Stimulated activated CD8-positive, alpha-beta memory T cell treated with anti-CD3 and anti-CD28 coated beads, Interleukin-15, amount 100 ng/mL, for 4 hours (primary cell): ENCODE measurements around the gene SLC16A1.
"Not testable (repeated sequence)": the region's sequence is repeated elsewhere in the genome, so short reads cannot be mapped to it uniquely, and the experiment has no call there.

Experiments
- DNase-seq, 2 donors: peaks; one replicate each; pipeline ENCODE4 v3.0.0-alpha.2; 2020; ENCODE audit warnings: low read depth in 2 of 2

Gene SLC16A1

DNA sequence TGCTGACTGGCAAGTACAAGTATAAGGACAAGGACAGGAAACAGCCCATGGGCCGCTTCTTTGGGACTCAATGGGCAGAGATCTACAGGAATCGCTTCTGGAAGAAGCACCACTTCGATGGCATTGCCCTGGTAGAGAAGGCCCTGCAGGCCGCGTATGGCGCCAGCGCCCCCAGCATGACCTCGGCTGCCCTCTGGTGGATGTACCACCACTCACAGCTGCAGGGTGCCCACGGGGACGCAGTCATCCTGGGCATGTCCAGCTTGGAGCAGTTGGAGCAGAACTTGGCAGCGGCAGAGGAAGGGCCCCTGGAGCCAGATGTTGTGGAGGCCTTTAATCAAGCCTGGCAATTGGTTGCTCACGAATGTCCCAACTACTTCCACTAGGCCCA is 32.0 kb downstream of the SLC16A1 start:
- no peak for DNase-seq

DNA sequence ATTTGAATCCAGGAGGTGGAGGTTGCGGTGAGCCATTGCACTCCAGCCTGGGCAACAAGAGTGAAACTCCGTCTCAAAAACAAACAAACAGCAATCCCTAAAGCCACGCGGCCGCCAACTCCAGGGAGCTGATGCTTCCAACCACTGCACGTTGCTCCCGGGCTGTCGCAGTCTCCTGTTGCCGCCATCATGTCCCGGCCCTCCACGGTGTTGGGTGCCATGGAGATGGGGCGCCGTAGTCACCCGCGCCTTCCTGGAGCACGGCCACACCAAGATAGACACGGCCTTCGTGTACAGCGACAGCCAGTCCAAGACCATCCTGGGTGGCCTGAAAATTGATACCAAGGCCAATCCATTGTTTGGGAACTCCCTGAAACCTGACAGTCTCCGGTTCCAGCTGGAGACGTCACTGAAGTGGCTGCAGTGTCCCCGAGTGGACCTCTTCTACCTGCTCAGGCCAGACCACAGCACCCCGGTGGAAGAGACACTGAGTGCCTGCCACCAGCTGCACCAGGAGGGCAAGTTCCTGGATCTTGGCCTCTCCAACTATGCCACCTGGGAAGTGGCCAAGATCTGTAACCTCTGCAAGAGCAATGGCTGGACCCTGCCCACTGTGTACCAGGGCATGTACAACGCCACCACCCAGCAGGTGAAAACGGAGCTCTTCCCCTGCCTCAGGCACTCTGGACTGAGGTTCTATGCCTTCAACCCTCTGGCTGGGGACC is 32.6 kb downstream of the SLC16A1 start:
- no peak for DNase-seq

DNA sequence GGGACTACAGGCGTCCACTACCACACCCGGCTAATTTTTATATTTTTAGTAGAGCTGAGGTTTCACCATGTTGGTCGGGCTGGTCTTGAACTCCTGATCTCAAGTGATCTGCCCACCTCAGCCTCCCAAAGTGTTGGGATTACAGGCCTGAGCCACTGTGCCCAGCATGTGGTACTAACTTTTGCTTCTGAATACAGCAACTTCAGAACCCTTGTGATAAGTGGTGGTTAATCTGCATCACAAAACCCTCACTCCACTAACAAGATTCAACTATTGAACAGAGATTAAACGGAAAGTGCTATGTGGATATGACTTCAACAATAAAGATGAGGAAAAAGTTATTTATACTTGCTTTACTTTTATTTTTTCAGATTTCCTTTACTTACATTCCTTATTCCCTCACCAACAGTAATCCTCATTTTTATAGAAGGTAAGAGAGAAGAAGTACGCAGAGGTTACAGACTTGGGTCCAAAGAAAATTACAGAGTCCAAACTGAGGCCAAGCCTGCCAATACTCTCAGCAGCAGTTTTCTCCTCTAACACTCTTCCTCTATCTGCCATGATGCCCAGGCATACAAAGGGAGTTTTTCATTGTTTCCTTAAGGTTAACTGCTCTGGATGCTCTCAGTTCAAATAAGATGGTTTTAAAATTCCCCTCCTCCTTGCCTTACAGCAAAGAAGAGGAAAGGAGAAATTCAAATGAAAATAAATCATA is 44.3 kb downstream of the SLC16A1 start:
- no peak for DNase-seq

DNA sequence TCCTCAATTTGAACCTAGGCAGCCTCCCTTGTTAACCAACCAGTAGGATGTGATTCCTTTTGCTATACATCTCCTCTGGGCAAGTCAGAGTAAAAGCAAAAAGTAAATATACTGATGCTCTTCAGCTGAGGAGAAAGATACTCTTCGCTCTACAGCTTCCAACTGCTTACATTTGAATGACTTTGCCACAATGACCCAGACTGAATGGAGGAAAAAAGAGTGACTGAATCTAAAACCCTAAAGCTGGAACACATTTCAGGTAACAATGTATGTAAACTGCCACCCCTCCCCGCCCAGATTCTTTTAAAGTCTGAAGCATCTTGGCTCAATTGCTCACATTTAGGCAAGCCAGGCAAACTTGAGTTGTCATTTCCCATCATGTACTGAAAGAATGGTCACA is 46.1 kb downstream of the SLC16A1 start:
- DNase-seq, result no peak

DNA sequence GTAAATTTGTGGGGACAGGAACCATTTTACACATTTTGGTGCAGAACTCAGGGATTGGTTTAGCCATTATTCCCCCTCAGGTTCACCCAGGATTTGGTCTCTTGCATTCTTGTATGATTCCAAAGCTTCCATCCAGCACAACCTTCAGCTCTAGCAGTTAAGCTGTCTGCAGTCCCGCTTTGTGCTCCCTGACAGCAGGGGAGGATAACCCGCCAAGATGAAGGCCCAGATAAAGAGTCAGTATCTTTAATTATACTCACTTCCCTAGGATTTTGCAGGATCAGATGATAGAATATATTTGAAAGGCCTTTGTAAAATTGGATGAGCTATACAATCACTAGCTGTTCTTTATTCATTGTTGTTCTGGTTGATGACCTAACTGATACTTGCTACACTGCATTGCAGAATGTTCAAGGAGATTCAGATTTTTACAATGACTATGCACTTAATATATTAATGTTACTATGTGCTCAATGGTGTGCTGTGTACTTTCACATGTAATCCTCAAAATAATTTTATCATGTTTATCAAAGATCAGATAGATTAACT is 49.8 kb downstream of the SLC16A1 start:
- DNase-seq, result no peak

DNA sequence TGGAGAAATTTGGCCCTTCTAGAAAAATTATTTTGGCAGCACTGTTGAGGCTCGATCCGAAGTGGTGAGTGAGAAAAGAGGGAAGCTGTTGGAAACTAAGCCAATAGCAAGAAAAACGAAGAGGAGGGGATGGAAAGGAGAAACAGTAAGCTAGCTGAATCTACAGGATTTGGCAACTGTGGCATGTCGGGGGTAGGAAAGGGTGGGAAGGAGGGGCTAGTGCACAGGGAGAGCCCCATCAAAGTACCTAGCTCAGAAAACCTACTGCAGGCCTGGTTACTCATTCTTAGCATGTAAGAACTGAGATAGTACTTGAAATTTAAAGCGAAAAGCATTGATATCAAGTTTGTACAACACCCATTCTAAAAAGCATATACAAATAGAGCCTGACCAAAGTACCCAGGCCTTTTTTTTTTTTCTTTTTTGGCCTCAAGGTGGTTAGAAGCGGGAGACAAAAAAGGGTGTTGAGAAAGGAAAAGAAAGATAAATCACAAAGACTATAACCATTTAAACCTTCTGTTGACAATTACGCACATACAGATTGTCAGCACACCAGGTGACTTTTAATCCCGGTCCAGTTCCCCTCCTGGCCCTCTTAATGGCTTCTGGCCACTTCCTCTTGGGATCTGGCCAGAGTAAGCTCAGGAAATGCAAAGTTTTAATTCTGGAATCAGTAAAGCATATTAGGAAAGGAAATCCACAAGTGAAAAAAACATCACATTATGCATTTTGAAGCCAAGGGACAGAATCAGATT is 50.4 kb downstream of the SLC16A1 start:
- no peak for DNase-seq

DNA sequence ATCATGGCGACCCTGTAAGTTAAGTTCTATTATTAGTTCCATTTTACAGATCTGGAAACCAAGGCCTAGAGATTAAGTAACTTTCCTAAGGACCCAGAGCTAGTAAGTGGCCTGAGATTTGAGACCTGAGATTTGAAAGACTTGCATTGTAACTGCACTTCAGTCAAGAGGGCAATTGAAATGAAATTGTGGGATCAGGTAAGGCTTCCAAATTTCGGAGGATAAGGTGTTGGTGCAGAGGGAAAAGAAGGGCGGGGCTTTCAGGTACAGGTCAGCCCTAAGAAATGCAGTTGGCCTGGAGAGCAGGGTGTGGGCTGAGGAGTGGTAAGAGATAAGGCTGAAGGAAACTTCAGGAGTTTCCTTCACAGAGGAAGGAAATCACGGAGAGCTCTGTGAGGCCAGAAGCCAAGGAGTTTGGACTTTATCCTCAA is 51.1 kb downstream of the SLC16A1 start:
- DNase-seq, result no peak

DNA sequence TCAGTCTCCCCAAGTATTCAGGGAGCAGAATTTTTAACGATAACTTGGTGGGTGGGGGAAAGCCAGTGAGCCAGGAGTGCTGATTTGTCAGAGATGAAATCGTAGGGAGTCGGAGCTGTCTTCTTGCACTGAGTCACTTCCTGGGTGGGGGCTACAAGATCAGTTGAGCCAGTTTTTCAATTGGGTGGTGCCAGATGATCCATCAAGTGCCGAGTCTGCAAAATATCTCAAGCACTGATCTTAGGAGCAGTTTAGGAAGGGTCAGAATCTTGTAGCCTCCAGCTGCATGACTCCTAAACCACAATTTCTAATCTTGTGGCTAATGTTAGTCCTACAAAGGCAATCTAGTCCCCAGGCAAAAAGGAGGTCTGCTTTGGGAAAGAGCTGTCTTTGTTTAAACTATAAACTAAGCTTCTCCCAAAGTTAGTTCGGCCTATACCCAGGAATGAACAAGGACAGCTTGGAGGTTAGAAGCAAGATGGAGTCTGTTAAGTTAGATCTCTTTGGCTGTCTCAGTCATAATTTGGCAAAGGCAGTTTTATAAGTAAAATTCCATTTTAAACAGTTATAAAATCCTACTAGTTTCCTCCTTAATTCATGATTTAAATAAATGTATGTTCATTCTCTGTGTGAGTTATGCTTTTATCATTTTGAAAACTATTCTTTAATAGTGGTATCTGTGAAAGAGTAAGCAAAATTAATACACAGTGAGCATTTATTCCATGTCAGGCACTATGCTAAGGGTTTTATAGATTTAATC is 51.7 kb downstream of the SLC16A1 start:
- peak; percentile 5 to 16 for DNase-seq

DNA sequence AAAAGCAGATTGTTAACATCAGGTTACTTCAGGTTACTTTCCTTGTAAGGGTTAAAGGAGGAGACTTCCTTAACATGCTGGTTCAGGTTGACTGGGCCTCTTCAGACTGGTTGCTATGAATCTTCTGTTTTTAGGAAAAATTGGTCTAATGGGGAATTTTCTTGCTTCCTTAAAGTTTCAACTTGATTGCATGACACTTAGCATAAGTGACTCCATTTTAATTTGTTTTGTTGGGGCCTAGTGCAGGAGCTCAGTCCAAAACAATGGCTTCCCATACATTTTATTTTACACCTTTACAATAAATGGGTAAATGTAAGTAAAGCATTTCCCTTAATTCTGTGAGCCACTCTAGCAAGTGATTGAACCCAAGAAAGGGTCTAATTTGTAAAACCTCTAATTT is 53.8 kb downstream of the SLC16A1 start:
- no peak for DNase-seq

DNA sequence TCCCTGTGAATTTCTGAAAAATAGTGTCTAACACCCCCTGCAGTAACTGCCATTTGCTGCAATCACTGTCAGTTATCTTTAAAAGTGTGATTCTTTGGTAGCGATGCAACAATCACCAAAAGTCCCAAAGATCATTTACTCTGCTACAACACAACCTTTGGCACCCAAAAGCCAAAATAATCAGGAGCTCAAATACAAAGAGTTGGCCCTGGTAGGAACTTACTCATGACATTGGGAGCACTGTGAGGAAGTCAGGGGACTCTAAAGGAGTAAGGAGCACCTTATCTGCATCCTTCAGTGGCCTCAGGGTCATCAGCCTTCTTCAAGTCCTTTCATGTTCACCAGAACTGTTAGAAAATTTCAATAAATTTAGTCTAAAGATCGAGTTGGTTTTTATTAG is 54.6 kb downstream of the SLC16A1 start:
- DNase-seq, result no peak

DNA sequence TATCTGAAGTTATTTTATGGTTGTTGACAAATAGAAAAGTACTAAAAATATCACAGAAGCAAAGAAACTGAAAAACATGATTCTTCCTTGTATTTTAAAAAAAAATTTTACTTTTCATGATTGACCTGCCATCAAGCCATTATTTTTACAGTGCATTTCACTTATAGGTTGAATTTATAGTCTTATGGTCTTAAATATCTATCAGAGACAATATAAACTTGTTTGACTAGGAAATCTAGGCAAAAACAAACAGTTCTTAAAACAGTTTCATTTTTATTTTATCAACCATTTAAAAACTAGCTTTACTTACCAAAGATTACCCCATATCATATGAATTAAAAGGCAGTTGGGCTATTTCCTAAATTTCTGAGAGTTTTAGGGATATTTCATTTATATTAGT is 59.2 kb downstream of the SLC16A1 start:
- DNase-seq, result no peak

DNA sequence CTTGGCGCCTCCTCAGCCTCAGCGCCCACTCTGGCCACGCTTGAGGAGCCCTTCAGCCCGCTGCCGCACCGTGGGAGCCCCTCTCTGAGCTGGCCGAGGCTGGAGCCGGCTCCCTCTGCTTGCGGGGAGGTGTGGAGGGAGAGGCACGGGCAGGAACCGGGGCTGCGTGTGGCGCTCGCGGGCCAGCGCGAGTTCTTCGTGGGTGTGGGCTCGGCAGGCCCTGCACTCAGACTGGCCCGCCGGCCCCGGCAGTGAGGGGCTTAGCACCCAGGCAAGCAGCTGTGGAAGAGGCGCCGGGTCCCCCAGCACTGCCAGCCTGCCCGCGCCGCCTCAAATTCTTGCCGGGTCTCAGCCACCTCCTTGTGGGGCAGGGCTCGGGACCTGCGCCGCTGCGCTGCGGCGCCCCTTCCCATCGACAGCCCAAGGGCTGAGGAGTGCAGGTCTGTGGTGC is 61.4 kb downstream of the SLC16A1 start:
- DNase-seq, result no peak

DNA sequence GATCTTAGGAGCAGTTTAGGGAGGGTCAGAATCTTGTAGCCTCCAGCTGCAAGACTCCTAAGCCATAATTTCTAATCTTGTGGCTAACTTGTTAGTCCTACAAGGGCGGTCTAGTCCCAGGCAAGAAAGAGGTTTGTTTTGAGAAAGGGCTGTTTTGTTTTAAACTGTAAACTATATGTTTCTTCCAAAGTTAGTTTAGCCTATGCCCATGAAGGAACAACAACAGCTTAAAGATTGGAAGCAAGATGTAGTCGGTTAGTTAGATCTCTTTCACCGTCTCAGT is 62.0 kb downstream of the SLC16A1 start:
- DNase-seq, result no peak

DNA sequence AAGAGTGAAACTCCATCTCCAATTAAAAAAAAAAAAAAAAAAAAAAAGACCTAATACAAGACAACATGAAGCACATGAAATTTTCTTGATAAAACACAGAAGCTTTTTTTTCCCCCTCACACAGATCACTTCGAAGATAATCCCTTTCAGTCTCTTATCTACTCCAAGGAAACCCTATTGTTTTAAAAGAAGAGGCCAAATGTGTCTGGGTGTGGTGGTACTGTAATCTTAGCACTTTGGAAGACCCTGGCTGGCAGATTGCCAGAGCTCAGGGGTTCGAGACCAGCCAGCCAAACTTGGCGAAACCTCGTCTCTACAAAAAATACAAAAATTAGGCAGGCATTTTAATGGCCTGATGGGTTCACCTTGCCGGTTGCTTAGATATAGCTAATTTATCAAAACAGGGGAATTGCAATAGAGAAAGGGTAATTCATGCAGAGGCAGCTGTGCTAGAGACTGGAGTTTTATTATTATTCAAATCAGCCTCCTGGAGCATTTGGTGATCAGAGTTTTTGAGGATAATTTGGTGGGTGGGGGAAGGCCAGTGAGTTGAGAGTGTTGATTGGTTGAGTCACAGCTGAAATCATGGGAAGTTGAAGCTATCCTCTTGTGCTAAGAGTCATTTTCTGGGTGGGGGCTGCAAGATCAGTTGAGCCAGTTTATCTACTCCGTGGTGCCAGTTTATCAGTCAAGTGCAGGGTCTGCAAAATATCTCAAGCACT is 62.5 kb downstream of the SLC16A1 start:
- no peak for DNase-seq

DNA sequence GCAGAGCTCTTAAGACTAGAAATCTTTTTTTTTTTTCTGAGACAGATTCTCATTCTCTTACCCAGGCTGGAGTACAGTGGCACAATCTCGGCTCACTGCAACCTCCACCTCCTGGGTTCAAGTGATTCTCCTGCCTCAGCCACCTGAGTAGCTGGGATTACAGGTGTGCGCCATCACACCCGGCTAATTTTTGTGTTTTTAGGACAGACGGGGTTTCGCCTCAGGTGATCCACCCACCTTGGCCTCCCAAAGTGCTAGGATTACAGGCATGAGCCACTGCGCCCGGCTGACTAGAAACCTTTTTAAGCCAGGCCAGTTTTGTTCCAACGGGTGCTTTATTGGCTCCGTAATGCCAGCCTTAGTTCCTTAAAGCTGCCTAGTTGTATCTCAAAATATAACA is 66.1 kb downstream of the SLC16A1 start:
- DNase-seq, result not testable (repeated sequence)

DNA sequence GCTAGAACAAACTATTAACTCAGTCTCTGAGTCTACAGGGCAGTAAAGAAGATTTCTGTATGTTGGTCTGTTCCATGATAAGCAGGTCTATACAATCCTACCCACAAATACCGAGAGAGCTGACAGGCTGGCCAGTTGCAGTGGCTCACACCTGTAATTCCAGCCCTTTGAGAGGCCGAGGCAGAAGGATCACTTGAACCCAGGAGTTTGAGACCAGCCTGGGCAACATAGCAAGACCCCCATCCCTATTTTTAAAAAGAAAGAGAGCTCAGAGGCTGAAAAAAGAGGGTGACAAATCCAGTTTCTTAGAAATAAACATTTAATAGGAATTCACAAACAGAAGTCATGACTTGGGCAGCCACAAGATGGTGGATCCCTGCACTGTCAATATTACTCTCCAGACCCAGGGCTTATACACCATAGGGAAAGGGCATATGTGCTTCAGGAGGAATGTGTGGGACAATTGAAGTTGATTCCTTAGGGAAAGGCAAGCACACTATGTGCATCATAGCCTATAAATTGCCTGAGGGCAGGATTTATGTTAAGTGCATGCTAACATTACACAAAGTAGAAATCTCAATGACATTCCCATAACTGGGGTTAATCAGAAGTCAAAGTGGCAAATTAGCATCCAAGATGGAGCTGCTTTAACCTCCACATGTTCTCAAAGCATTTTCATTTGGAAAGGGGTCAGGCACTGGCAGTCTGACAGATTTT is 66.8 kb downstream of the SLC16A1 start:
- DNase-seq, result no peak

DNA sequence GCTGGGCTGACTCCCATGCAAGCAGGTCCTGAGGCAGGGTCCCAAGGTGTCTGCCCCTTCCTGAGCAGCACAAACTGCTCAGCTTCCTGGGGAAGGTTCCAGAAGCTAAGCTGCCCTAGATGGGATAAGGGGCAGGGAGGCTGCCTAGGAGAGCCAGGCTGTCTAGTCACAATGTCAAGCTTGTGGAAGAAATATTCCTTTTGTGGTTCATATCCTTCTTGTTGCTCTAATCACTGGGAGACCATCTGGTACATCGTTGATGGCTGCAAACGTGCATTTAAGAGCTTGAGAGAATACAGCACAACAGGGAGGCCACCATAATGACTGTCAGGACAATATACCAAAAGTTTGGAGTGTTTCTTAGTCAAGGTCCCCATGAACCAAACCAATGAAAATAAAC is 67.4 kb downstream of the SLC16A1 start:
- no peak for DNase-seq

DNA sequence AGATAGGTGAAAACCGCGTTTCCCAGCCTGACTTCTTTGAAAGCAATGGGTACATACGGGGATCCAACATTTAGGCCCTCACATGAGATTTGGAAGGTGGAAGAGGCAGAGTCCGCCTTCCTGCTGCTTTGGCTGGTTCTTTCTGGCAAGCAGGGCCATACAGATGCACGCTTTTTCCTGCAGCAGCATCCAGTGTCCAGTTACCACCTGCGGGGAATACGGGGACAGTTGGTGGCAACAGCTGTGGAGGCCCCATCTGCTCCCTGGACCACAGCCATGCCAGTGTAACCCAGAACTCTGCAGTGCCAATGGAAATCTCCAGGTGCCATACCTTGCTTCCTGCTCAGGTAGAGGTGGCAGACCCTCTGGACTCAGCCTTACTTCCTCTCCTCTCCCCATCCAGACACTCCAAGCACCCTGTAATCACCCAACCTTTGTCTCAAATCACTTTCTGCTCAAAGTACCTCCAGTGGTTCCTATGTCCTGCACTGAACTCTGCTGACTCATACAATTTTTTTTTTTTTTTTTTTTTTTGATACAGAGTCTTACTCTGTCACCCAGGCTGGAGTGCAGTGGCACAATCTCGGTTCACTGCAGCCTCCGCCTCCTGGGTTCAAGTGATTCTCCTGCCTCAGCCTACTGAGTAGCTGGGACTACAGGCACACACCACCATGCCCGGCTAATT is 68.3 kb downstream of the SLC16A1 start:
- no peak for DNase-seq

DNA sequence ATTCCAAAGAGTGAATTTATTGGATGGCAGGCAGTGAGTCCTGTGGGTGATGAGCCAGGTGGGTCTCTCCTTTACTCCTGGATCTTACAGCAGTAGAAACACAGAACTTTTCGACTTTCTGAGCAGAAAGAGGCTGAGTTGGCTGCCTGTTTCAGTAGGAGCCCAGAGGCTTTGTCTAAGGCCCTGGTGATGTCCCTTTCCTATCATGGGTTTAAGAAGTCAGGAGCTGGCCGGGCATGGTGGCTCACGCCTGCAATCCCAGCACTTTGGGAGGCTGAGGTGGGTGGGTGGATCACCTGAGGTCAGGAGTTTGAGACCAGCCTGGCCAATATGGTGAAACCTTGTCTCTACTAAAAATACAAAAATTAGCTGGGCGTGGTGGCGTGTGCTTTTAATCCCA is 71.0 kb downstream of the SLC16A1 start:
- not testable (repeated sequence) for DNase-seq

DNA sequence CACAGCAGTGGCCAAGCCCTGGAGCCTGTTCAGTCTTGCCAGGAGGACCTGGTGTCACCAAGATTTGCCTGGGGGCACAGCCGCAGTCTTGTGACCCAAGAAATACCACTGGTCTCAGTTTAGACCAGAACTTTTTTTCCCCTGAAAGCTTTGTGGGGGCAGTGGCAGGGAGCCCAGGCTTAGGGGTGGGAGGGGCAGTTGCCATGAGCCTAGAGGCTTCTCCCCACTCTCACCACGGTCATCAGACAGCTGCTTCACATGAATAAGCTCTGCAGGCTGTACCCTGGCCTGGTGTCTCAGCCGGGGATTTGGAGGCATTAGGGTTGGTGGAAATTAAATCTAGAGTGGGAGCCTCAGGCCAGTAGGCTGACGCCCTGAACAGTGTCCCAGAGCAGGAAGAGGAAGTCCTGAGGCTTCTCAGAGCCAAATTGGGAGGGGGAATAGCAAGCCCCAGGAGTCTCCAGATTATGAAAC is 73.7 kb downstream of the SLC16A1 start:
- no peak for DNase-seq
